PC-9 (cell line): ENCODE results near the gene DAB1. TPM values are rescaled to one million over a fixed set of nuclear protein-coding genes. Genes with fewer than 3 reads are reported as not detected.

Experiments
- BruUV-seq: library from RNA; stranded (reverse); fragments of 400-500 nt; replicated peaks from 2 replicates; lab custom pipeline; 2021; lab: Mats Ljungman, UMichigan
- CTCF ChIA-PET: fragments of 300-600 bp; sonication (Branson Sonifier 250); formaldehyde crosslinking; loops from one replicate; lab custom pipeline; 2022; ENCODE audit warnings: antibody characterized with exemption; lab: Charles Lee
- POLR2A ChIA-PET: fragments of 300-600 bp; sonication (Branson Sonifier 250); formaldehyde crosslinking; loops from one replicate; lab custom pipeline; 2022; ENCODE audit warnings: antibody characterized with exemption; ENCODE audit not compliant: unreplicated experiment; lab: Charles Lee
- DNase-seq, 2 experiments: peaks; one replicate each; pipeline versions ENCODE4 v3.0.0 to v3.0.0-alpha.2; 2015 to 2022; ENCODE audit warnings: mixed read lengths in 1 of 2
- H2AFZ ChIP-seq: fragments of 200-600 bp; sonication (generic); 2 replicates; pipeline ENCODE4 v1.8.1; 2017; ENCODE audit warnings: antibody characterized with exemption
- H3F3A ChIP-seq: fragments of 200-600 bp; sonication (generic); 2 replicates; pipeline ENCODE4 v1.8.1; 2017; ENCODE audit warnings: antibody characterized with exemption, mild to moderate bottlenecking, low read depth; ENCODE audit not compliant: insufficient read depth
- H3K27ac ChIP-seq: fragments of 200-600 bp; sonication (generic); 2 replicates; pipeline ENCODE4 v1.6.1; 2016; ENCODE audit warnings: mixed run types
- H3K27me3 ChIP-seq: fragments of 200-600 bp; sonication (generic); 2 replicates; pipeline ENCODE4 v1.6.1; 2016; ENCODE audit warnings: low read depth, mixed run types; ENCODE audit not compliant: insufficient read depth
- H3K36me3 ChIP-seq: fragments of 200-600 bp; sonication (generic); 2 replicates; pipeline ENCODE4 v1.6.1; 2016; ENCODE audit warnings: low read depth, mixed run types
- H3K4me1 ChIP-seq: fragments of 200-600 bp; sonication (generic); replicated peaks from 2 replicates; pipeline ENCODE4 v1.6.1; 2016; ENCODE audit warnings: mixed run types; ENCODE audit not compliant: insufficient read depth
- H3K4me2 ChIP-seq: fragments of 200-600 bp; sonication (generic); 2 replicates; pipeline ENCODE4 v1.6.1; 2017; ENCODE audit warnings: mixed run types
- H3K4me3 ChIP-seq: fragments of 200-600 bp; sonication (generic); 2 replicates; pipeline ENCODE4 v1.6.1; 2016; ENCODE audit warnings: mixed run types
- H3K79me2 ChIP-seq: fragments of 200-600 bp; sonication (generic); 2 replicates; pipeline ENCODE4 v1.6.1; 2017; ENCODE audit warnings: low read depth, mixed run types
- H3K9me2 ChIP-seq: fragments of 200-600 bp; sonication (generic); 2 replicates; pipeline ENCODE4 v1.8.1; 2017; ENCODE audit warnings: mild to moderate bottlenecking; ENCODE audit not compliant: insufficient read depth
- H3K9me3 ChIP-seq: fragments of 200-600 bp; sonication (generic); 2 replicates; pipeline ENCODE4 v1.8.1; 2016; ENCODE audit warnings: low read depth; ENCODE audit not compliant: insufficient read depth
- H4K20me1 ChIP-seq: fragments of 200-600 bp; sonication (generic); 2 replicates; pipeline ENCODE4 v1.8.1; 2017; ENCODE audit not compliant: insufficient read depth
- CTCF ChIP-seq: fragments of 200-600 bp; sonication (generic); conservative IDR thresholded peaks from 2 replicates; pipeline ENCODE4 v1.6.1; 2017; ENCODE audit warnings: mixed run types, antibody characterized with exemption, mild to moderate bottlenecking, moderate library complexity
- EZH2 ChIP-seq: fragments of 200-600 bp; sonication (generic); IDR thresholded peaks from 2 replicates; pipeline ENCODE4 v1.8.0; 2017; ENCODE audit warnings: antibody characterized with exemption, low read depth
- intact Hi-C: fragments of 100-400 bp; cut with micrococcal nuclease; formaldehyde crosslinking; loops from one replicate; pipeline ENCODE4 v1.10.0; 2022; ENCODE audit not compliant: unreplicated experiment
- total RNA-seq: library from RNA; stranded (reverse); gene quantifications from 2 replicates; pipeline ENCODE4 v1.2.3, GENCODE V29; 2021

Gene DAB1
- total RNA-seq, 1 experiment from 2014 or later, result not detected

- CTCF ChIA-PET, result no interaction called here
- intact Hi-C loops, result no loop called here
- no peaks in the 10 kb centered on the region for H3K79me2 ChIP-seq
- H2AFZ ChIP-seq, result no peak overlapping the region
- no peaks in the 10 kb centered on the region for H3K9me2 ChIP-seq
- H3K4me1 ChIP-seq, result no peaks in the 10 kb centered on the region
- H3K4me3 ChIP-seq, result no peak overlapping the region
- H3K27me3 ChIP-seq, result peaks cover 41% of the 10 kb centered on the region
- no peak for DNase-seq
- no peak for TF ChIP-seq EZH2
- no peak for TF ChIP-seq CTCF
- no peaks in the 10 kb centered on the region for H4K20me1 ChIP-seq
- H3K9me3 ChIP-seq, result no peaks in the 10 kb centered on the region
- no TSS peak for BruUV-seq
- no peak overlapping the region for H3K27ac ChIP-seq
- no peaks in the 10 kb centered on the region for H3F3A ChIP-seq
- no peak overlapping the region for H3K4me2 ChIP-seq
- no peaks in the 10 kb centered on the region for H3K36me3 ChIP-seq
- POLR2A ChIA-PET, result no interaction called here
Observed at GRCh38 chr1:56958526-56958925, 465.3 kb downstream of the DAB1 start.

GRCh38 chr1:56957931-56958330, 465.9 kb downstream of the DAB1 start:
- Histone ChIP-seq H3K9me3 (no peaks in the 10 kb centered on the region), H3K79me2 (no peaks in the 10 kb centered on the region), H4K20me1 (no peaks in the 10 kb centered on the region), H2AFZ (no peak overlapping the region), H3K36me3 (no peaks in the 10 kb centered on the region), H3K27ac (no peak overlapping the region), H3K9me2 (no peaks in the 10 kb centered on the region), H3K27me3 (peaks cover 45% of the 10 kb centered on the region), H3F3A (no peaks in the 10 kb centered on the region), H3K4me2 (no peak overlapping the region), H3K4me1 (no peaks in the 10 kb centered on the region), H3K4me3 (no peak overlapping the region)
- TF ChIP-seq CTCF (no peak), EZH2 (no peak)
- ChIA-PET POLR2A (no interaction called here), CTCF (no interaction called here)
- intact Hi-C loops, result no loop called here
- no peak for DNase-seq
- no TSS peak for BruUV-seq

DNA sequence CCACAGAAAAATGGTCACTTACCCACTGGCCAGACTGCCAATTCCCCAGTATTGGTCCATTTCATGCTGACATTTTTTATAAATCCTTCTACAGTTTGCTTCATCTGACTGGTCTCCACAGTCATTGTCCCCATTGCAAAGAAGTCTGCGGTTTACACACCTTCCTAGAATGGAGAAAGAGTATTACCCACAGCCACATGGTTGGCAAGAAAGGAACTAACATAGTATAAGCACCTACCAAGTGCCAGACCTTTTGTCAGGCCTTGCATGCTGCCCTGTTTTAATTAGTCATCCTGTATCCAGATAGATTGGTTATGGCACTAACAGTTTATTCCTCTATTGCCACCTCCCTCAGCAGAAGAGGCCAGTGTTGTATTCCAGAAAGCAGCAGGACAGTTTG, 469.2 kb downstream of the DAB1 start:
- Histone ChIP-seq H3K4me3 (no peak overlapping the region), H3K4me2 (no peak overlapping the region), H3K4me1 (no peaks in the 10 kb centered on the region), H2AFZ (no peak overlapping the region), H3K9me2 (no peaks in the 10 kb centered on the region), H3K79me2 (no peaks in the 10 kb centered on the region), H4K20me1 (no peaks in the 10 kb centered on the region), H3K27ac (no peak overlapping the region), H3K27me3 (peaks cover 52% of the 10 kb centered on the region), H3K9me3 (no peaks in the 10 kb centered on the region), H3K36me3 (no peaks in the 10 kb centered on the region), H3F3A (no peaks in the 10 kb centered on the region)
- BruUV-seq, result no TSS peak
- CTCF ChIA-PET, result no interaction called here
- POLR2A ChIA-PET, result no interaction called here
- TF ChIP-seq EZH2, result no peak
- TF ChIP-seq CTCF, result no peak
- intact Hi-C loops, result no loop called here
- no peak for DNase-seq
